Cardiac muscle cell (in vitro differentiated cells and primary cell): Measurements from ENCODE around the gene ABCC2. TPM values are rescaled to one million over a fixed set of nuclear protein-coding genes. Genes with fewer than 3 reads are reported as not detected.
"Not testable (repeated sequence)": the region's sequence is repeated elsewhere in the genome, so short reads cannot be mapped to it uniquely, and the experiment has no call there.

ENCODE experiments used
- DNase-seq, 2 donors: peaks; one replicate each; pipeline versions ENCODE4 v3.0.0 to v3.0.0-alpha.2; 2010 to 2017; ENCODE audit warnings: low read depth in 1 of 2, low spot score in 1 of 2
- H3K27ac ChIP-seq: fragments of 200-600 bp; sonication (generic); 2 replicates; pipeline ENCODE4 v1.5.1; 2016
- H3K27me3 ChIP-seq: fragments of 200-600 bp; sonication (generic); 2 replicates; pipeline ENCODE4 v1.6.0; 2016; ENCODE audit warnings: control low read depth
- H3K36me3 ChIP-seq: fragments of 200-600 bp; sonication (generic); 2 replicates; pipeline ENCODE4 v1.5.1; 2016; ENCODE audit warnings: control low read depth
- H3K4me1 ChIP-seq: fragments of 200-600 bp; sonication (generic); 2 replicates; pipeline ENCODE4 v1.8.1; 2017; ENCODE audit warnings: low read depth, mild to moderate bottlenecking, mixed run types
- H3K4me3 ChIP-seq: fragments of 200-600 bp; sonication (generic); 2 replicates; pipeline ENCODE4 v1.5.1; 2016; ENCODE audit warnings: mild to moderate bottlenecking
- H3K9me3 ChIP-seq: fragments of 200-600 bp; sonication (generic); 2 replicates; pipeline ENCODE4 v1.5.1; 2017; ENCODE audit warnings: low read depth, mild to moderate bottlenecking, control low read depth
- polyA plus RNA-seq: library from polyadenylated mRNA; unstranded; fragments of >200 nt; fragmentation: Nextera tagmentation; extraction: Ambion mirVana; gene quantifications from 2 replicates; pipeline ENCODE4 v1.2.1, GENCODE V29; 2016
- total RNA-seq: library from RNA; depleted of rRNA; stranded (reverse); fragments of >200 nt; gene quantifications from 2 replicates; pipeline ENCODE4 v1.2.3, GENCODE V29; 2016
- TF ChIP-seq, protein P1 (sequence below): IDR thresholded peaks from 2 replicates; pipeline ENCODE4 v1.5.1; 2012; ENCODE audit warnings: low read depth, mild to moderate bottlenecking, low read length

The ABCC2 gene
- total and polyA plus RNA-seq, 2 experiments from 2014 or later: 0.12 to 0.86 TPM

DNA sequence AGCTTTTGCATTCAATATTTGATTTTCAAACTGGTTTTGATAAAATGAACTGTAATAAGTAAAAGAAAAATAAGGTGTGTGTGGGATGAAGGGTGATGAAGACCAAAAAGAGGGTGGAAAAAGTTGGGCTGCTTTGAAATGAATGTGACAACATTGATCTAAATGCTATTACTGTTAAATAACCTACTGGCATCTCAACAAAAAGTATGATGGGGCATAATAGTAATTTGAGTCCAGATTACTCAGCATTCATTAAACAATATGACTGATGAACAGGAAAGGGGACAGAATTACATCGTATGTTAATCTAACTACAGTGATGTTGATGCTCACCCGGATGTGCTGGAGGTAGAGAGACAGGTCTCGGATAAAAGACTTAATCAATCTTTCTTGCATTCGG is 112.2 kb downstream of the ABCC2 start:
- DNase-seq: no peak
- TF ChIP-seq, protein P1, sequence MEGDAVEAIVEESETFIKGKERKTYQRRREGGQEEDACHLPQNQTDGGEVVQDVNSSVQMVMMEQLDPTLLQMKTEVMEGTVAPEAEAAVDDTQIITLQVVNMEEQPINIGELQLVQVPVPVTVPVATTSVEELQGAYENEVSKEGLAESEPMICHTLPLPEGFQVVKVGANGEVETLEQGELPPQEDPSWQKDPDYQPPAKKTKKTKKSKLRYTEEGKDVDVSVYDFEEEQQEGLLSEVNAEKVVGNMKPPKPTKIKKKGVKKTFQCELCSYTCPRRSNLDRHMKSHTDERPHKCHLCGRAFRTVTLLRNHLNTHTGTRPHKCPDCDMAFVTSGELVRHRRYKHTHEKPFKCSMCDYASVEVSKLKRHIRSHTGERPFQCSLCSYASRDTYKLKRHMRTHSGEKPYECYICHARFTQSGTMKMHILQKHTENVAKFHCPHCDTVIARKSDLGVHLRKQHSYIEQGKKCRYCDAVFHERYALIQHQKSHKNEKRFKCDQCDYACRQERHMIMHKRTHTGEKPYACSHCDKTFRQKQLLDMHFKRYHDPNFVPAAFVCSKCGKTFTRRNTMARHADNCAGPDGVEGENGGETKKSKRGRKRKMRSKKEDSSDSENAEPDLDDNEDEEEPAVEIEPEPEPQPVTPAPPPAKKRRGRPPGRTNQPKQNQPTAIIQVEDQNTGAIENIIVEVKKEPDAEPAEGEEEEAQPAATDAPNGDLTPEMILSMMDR: no peak
- Histone ChIP-seq H3K4me1 (no peaks in the 10 kb centered on the region), H3K27ac (no peak overlapping the region), H3K36me3 (peaks cover 71% of the 10 kb centered on the region), H3K9me3 (no peaks in the 10 kb centered on the region), H3K4me3 (no peak overlapping the region), H3K27me3 (no peaks in the 10 kb centered on the region)

DNA sequence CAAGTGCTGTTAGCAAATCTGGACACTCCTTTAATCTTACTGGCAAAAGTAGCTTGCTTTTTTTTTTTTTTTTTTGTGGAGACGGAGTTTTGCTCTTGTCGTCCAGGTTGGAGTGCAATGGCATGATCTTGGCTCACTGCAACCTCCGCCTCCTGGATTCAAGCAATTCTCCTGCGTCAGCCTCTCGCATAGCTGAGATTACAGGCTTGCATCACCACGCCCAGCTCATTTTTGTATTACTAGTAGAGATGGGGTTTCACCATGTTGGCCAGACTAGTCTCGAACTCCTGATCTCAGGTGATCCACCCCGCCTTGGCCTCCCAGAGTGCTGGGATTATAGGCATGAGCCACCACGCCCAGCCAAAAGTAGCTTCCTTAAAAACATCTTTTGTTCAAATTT is 112.6 kb downstream of the ABCC2 start:
- H3K36me3 ChIP-seq: peaks cover 72% of the 10 kb centered on the region
- not testable (repeated sequence) for H3K9me3 ChIP-seq, H3K27me3 ChIP-seq, DNase-seq, H3K27ac ChIP-seq, H3K4me3 ChIP-seq, H3K4me1 ChIP-seq

DNA sequence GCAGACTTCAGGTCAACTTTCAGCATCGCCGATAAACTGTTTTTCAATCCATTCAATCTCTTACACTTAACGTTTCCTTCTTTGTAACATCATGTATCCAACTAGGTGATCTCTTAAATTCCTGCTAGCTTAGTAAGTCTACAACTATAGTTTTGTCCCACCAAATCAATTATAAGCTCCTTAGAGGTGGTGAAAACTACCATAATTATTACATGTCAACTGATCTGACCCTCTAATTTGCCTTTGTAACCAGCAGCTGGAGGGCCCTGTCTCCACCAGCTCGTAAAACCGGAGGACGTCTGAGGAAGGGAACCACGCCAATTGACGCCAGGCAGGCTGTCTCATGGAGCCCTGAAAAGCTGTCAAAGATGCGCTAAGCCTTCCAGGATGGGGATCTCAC is 113.4 kb downstream of the ABCC2 start:
- H3K36me3 ChIP-seq: peaks cover 68% of the 10 kb centered on the region
- H3K27ac ChIP-seq: no peak overlapping the region
- H3K4me1 ChIP-seq: no peaks in the 10 kb centered on the region
- no peak for DNase-seq
- TF ChIP-seq, protein P1: no peak
- H3K27me3 ChIP-seq: no peaks in the 10 kb centered on the region
- no peak overlapping the region for H3K4me3 ChIP-seq
- H3K9me3 ChIP-seq: no peaks in the 10 kb centered on the region

Other genes starting within 250 kb of the ABCC2 start
- not detected in 2 replicates for gene NKX2-3, start 249.7 kb upstream of the ABCC2 start, total RNA-seq
- gene NKX2-3, start 249.7 kb upstream of the ABCC2 start, polyA plus RNA-seq: 0.39 TPM in 1 of 2 replicates, not detected in the other
- 15.3 and 34.5 TPM in 2 replicates for gene SLC25A28, start 162.2 kb upstream of the ABCC2 start, total RNA-seq
- gene SLC25A28, start 162.2 kb upstream of the ABCC2 start, polyA plus RNA-seq: 33.9 and 41.4 TPM in 2 replicates
- gene ENTPD7, start 123.1 kb upstream of the ABCC2 start, total RNA-seq: 6.7 and 9.4 TPM in 2 replicates
- gene ENTPD7, start 123.1 kb upstream of the ABCC2 start, polyA plus RNA-seq: 3.4 and 5.1 TPM in 2 replicates
- gene COX15, start 50.5 kb upstream of the ABCC2 start, total RNA-seq: 32.2 and 33.8 TPM in 2 replicates
- gene COX15, start 50.5 kb upstream of the ABCC2 start, polyA plus RNA-seq: 33.0 and 44.1 TPM in 2 replicates
- 25.9 and 52.0 TPM in 2 replicates for gene CUTC, start 50.4 kb upstream of the ABCC2 start, total RNA-seq
- 33.7 and 47.6 TPM in 2 replicates for gene CUTC, start 50.4 kb upstream of the ABCC2 start, polyA plus RNA-seq
- gene DNMBP, start 227.3 kb downstream of the ABCC2 start, total RNA-seq: 13.1 and 22.9 TPM in 2 replicates
- 13.6 and 21.9 TPM in 2 replicates for gene DNMBP, start 227.3 kb downstream of the ABCC2 start, polyA plus RNA-seq